ENCODE results near the gene SEPTIN5. TPM values are rescaled to one million over a fixed set of nuclear protein-coding genes. Genes with fewer than 3 reads are reported as not detected.

SEPTIN5 gene
- total and polyA plus RNA-seq, 9 of the 15 experiments (the other 6 are each of a cell fraction or from before 2014, with no cell fraction given) = 0.03 to 195 (median 119) TPM

- Histone ChIP-seq H2AFZ (ENCODE audit: low read depth, low read length) (peak overlapping the region; percentile 8; the same call in 1 of the 2 replicates), H3K4me2 (ENCODE audit: insufficient read depth, low read length) (peak overlapping the region; percentile 30), H3K27ac (ENCODE audit: extremely low read depth, low read depth, low read length) (peak overlapping the region; percentile 46; the same call in 1 of the 3 replicates), H3K27me3 (ENCODE audit: control insufficient read depth in 2 of 2, insufficient read depth in 2 of 2, low read length in 2 of 2) (peaks cover 0 to 14% of the 10 kb centered on the region in 2 experiments; a peak in 2 of 5 replicates), H3K36me3 (ENCODE audit: control insufficient read depth, insufficient read depth, low read length) (peaks cover 8% of the 10 kb centered on the region; the same call in 1 of the 3 replicates), H3K9ac (ENCODE audit: insufficient read depth in 1 of 2, low read depth in 2 of 2, low read length in 2 of 2) (peak overlapping the region in 1 of 2 experiments; percentile 74; a peak in 3 of 4 replicates), H3K79me2 (ENCODE audit: control insufficient read depth, insufficient read depth, low read length) (peaks cover 17% of the 10 kb centered on the region), H4K20me1 (replicated peaks; ENCODE audit: control insufficient read depth, insufficient read depth, low read length) (0 out of 2 replicates have a peak, but pooled peaks cover 3% of the 10 kb centered on the region), H3K4me3 (peak overlapping the region; percentile 34), H3K9me1 (ENCODE audit: control insufficient read depth, insufficient read depth, low read length) (peaks cover 6% of the 10 kb centered on the region), H3K4me1 (replicated peaks in 1 of 2; ENCODE audit: control insufficient read depth in 2 of 2, insufficient read depth in 2 of 2, low read length in 2 of 2) (peaks cover 6 to 89% of the 10 kb centered on the region in 2 experiments; a peak in 3 of 5 replicates), H3K9me3 (replicated peaks; ENCODE audit: control insufficient read depth, insufficient read depth, low read depth, low read length) (no peaks in the 10 kb centered on the region)
- FAIRE-seq (no peak), DNase-seq (ENCODE audit: extremely low read depth in 1 of 4, low spot score in 3 of 4) (peak; percentile 82 to 86 (median 84)), ATAC-seq (peak; percentile 70)
- 60% methylated on average over 102 of the region's 103 CpGs for WGBS (ENCODE audit: insufficient coverage, low coverage, missing lambda C conversion rate)
- no TSS peak for BruUV-seq (replicated peaks)
- intact Hi-C loops (cut with micrococcal nuclease) (loop anchor here (2.0 kb wide), 1 partner anchor 36 kb away; no protein-coding TSS in a partner anchor), in situ Hi-C loops (cut with MboI) (no loop called here)
- ChIA-PET CTCF (ENCODE audit: low intra/inter-chr PET ratio) (interaction anchor here (0.6 to 1.7 kb wide), 3 partner anchors 10 to 78 kb away, joined by 3 to 9 read pairs (median 5); no protein-coding TSS in a partner anchor), POLR2A (interaction anchor here (0.6 to 6.7 kb wide), 6 partner anchors 10 to 95 kb away, joined by 3 to 78 read pairs (median 4); no protein-coding TSS in a partner anchor)
- TF ChIP-seq RBM14 (IDR thresholded peaks at IDR 0.05; ENCODE audit: borderline replicate concordance, insufficient read depth, low read depth, low read length) (no peak), BCOR (IDR thresholded peaks at IDR 0.05) (no peak; the same call in 1 of the 2 replicates), ZNF696 (CRISPR knock-in tag; conservative IDR thresholded peaks at IDR 0.05) (no peak), PURB (CRISPR knock-in tag; IDR thresholded peaks at IDR 0.05; ENCODE audit: low read depth) (no peak), E2F1 (CRISPR knock-in tag; IDR thresholded peaks at IDR 0.05) (no peak), SNAPC5 (CRISPR knock-in tag; IDR thresholded peaks at IDR 0.05) (no peak), PRPF4 (IDR thresholded peaks at IDR 0.05; ENCODE audit: insufficient read depth, low read depth, low read length, poor library complexity, severe bottlenecking) (no peak), HES1 (IDR thresholded peaks at IDR 0.05; ENCODE audit: low read depth) (no peak), SP1 (CRISPR knock-in tag; IDR thresholded peaks at IDR 0.05) (no peak), ZBTB43 (CRISPR knock-in tag; IDR thresholded peaks at IDR 0.05) (no peak), CCAR2 (IDR thresholded peaks at IDR 0.05; ENCODE audit: low read depth, low read length) (no peak), ELK3 (CRISPR knock-in tag; IDR thresholded peaks at IDR 0.05) (no peak), MITF (IDR thresholded peaks at IDR 0.05) (no peak), POLR2A (conservative IDR thresholded peaks at IDR 0.05) (0 out of 2 replicates have a peak, but pooled peaks have one; percentile 36)
Observed at GRCh38 chr22:19766511-19767426, 52.5 kb downstream of the SEPTIN5 start.
